ENCODE results near the gene PARD3. TPM values are rescaled to one million over a fixed set of nuclear protein-coding genes. Genes with fewer than 3 reads are reported as not detected.
"Not testable (repeated sequence)": the region's sequence is repeated elsewhere in the genome, so short reads cannot be mapped to it uniquely, and the experiment has no call there.

PARD3 gene
- polyA plus RNA-seq, 3 donors: 0.51 TPM; not detected in 2

- Histone ChIP-seq H3K9ac (ENCODE audit: insufficient read depth, low read length, poor library complexity, severe bottlenecking) (no peak overlapping the region), H3K4me3 (replicated peaks in 1 of 3; ENCODE audit: low read depth in 2 of 3, low read length in 3 of 3) (no peak overlapping the region), H3K36me3 (replicated peaks in 1 of 2; ENCODE audit: control insufficient read depth in 1 of 2, insufficient read depth in 2 of 2, low read length in 2 of 2) (no peaks in the 10 kb centered on the region), H3K4me2 (replicated peaks; ENCODE audit: extremely low read depth, low read length, poor library complexity, severe bottlenecking) (no peak overlapping the region), H3K9me3 (replicated peaks in 1 of 2; ENCODE audit: control insufficient read depth in 1 of 2, insufficient read depth in 1 of 2, low read length in 2 of 2) (no peaks in the 10 kb centered on the region), H3K79me2 (ENCODE audit: insufficient read depth, low read length) (no peaks in the 10 kb centered on the region), H4K20me1 (ENCODE audit: insufficient read depth, low read length) (no peaks in the 10 kb centered on the region), H3K4me1 (ENCODE audit: control insufficient read depth in 1 of 2, insufficient read depth in 2 of 2, low read length in 2 of 2) (peaks cover 18 to 22% of the 10 kb centered on the region in 2 donors), H3K27ac (ENCODE audit: low read depth in 1 of 2, low read length in 2 of 2) (no peak overlapping the region), H3K27me3 (ENCODE audit: control insufficient read depth in 2 of 2, insufficient read depth in 2 of 2, low read length in 2 of 2) (no peaks in the 10 kb centered on the region), H2AFZ (ENCODE audit: insufficient read depth, low read depth, low read length, poor library complexity, severe bottlenecking) (no peak overlapping the region)
- intact Hi-C loops (cut with micrococcal nuclease): no loop called here
- Mint-ChIP-seq H3K36me3 (no peaks in the 10 kb centered on the region), H3K27ac (no peak overlapping the region), H3K9me3 (peaks cover 0 to 1% (median 0%) of the 10 kb centered on the region in 7 donors), H3K4me3 (no peak overlapping the region), H3K4me1 (peaks cover 22% of the 10 kb centered on the region), H3K27me3 (ENCODE audit: low read depth in 3 of 3) (no peaks in the 10 kb centered on the region)
- no peak for TF ChIP-seq CTCF (IDR thresholded peaks at IDR 0.05)
- DNase-seq: no peak
Measured at GRCh38 chr10:34392641-34393170, 422.4 kb downstream of the PARD3 start.

GRCh38 chr10:34391168-34391567, 423.9 kb downstream of the PARD3 start:
- H3K36me3 ChIP-seq (replicated peaks in 1 of 2; ENCODE audit: control insufficient read depth in 1 of 2, insufficient read depth in 2 of 2, low read length in 2 of 2); H3K27ac ChIP-seq (ENCODE audit: low read depth in 1 of 2, low read length in 2 of 2); H3K27me3 Mint-ChIP-seq (ENCODE audit: low read depth in 3 of 3); H3K9ac ChIP-seq (ENCODE audit: insufficient read depth, low read length, poor library complexity, severe bottlenecking); intact Hi-C loops (cut with micrococcal nuclease); H3K4me3 Mint-ChIP-seq; DNase-seq; H3K4me2 ChIP-seq (replicated peaks; ENCODE audit: extremely low read depth, low read length, poor library complexity, severe bottlenecking); H3K27me3 ChIP-seq (ENCODE audit: control insufficient read depth in 2 of 2, insufficient read depth in 2 of 2, low read length in 2 of 2); H3K79me2 ChIP-seq (ENCODE audit: insufficient read depth, low read length); H3K4me3 ChIP-seq (replicated peaks in 1 of 3; ENCODE audit: low read depth in 2 of 3, low read length in 3 of 3); H3K36me3 Mint-ChIP-seq; H4K20me1 ChIP-seq (ENCODE audit: insufficient read depth, low read length); H3K9me3 ChIP-seq (replicated peaks in 1 of 2; ENCODE audit: control insufficient read depth in 1 of 2, insufficient read depth in 1 of 2, low read length in 2 of 2); H3K4me1 ChIP-seq (ENCODE audit: control insufficient read depth in 1 of 2, insufficient read depth in 2 of 2, low read length in 2 of 2); H3K4me1 Mint-ChIP-seq; H2AFZ ChIP-seq (ENCODE audit: insufficient read depth, low read depth, low read length, poor library complexity, severe bottlenecking); H3K9me3 Mint-ChIP-seq: not testable (repeated sequence)
- WGBS (ENCODE audit: insufficient coverage): no CpG with 5 or more reads among the region's 3 CpGs
- peak overlapping the region in 1 of 7 donors; percentile 38 for H3K27ac Mint-ChIP-seq

Data from CD14-positive monocyte (primary cell).